Measurements from ENCODE around the gene MED17. TPM values are rescaled to one million over a fixed set of nuclear protein-coding genes. Genes with fewer than 3 reads are reported as not detected.
A peak's percentile ranks its signal among the peaks of the same experiment; 100 is the strongest.

Gene MED17
- polyA plus RNA-seq, 1 donor from 2014 or later = 82.7 TPM

GRCh38 chr11:93735627-93736026 is 48.5 kb upstream of the MED17 start:
- H3K9me3 ChIP-seq (ENCODE audit: low read length) = no peaks in the 10 kb centered on the region
- no peaks in the 10 kb centered on the region for H3K27me3 ChIP-seq (ENCODE audit: insufficient read depth, low read depth, low read length)
- H3K79me2 ChIP-seq (replicated peaks; ENCODE audit: insufficient read depth, low read length) = peaks cover 32% of the 10 kb centered on the region
- H3K4me3 ChIP-seq (ENCODE audit: low read length) = no peak overlapping the region
- TF ChIP-seq EP300 (conservative IDR thresholded peaks at IDR 0.05; ENCODE audit: poor library complexity, severe bottlenecking) = no peak
- TF ChIP-seq RAD21 (conservative IDR thresholded peaks at IDR 0.05) = no peak
- TF ChIP-seq POLR2AphosphoS5 (IDR thresholded peaks at IDR 0.05) = no peak
- TF ChIP-seq TAF1 (IDR thresholded peaks at IDR 0.05; ENCODE audit: low read depth) = no peak
- no peak for TF ChIP-seq MXI1 (conservative IDR thresholded peaks at IDR 0.05; ENCODE audit: poor library complexity, severe bottlenecking)
- TF ChIP-seq CTCF (IDR thresholded peaks at IDR 0.05; ENCODE audit: poor library complexity, severe bottlenecking) = no peak
- H3K4me2 ChIP-seq (ENCODE audit: low read length) = no peak overlapping the region
- peaks cover 19% of the 10 kb centered on the region for H3K36me3 ChIP-seq (ENCODE audit: insufficient read depth, low read length)
- no peaks in the 10 kb centered on the region for H3F3A ChIP-seq (ENCODE audit: insufficient read depth, low read length, poor library complexity, severe bottlenecking)
- no peaks in the 10 kb centered on the region for H4K20me1 ChIP-seq (ENCODE audit: insufficient read depth)
- H3K9ac ChIP-seq (ENCODE audit: low read length) = no peak overlapping the region
- no peaks in the 10 kb centered on the region for H3K9me2 ChIP-seq (ENCODE audit: insufficient read depth, low read length)
- H3K27ac ChIP-seq (ENCODE audit: low read length) = no peak overlapping the region
- no peak overlapping the region for H2AFZ ChIP-seq (ENCODE audit: low read depth, low read length)

GRCh38 chr11:93736129-93736528 is 48.0 kb upstream of the MED17 start:
- no peak overlapping the region for H3K9ac ChIP-seq (ENCODE audit: low read length)
- H3K4me3 ChIP-seq (ENCODE audit: low read length) = no peak overlapping the region
- H3K27me3 ChIP-seq (ENCODE audit: insufficient read depth, low read depth, low read length) = no peaks in the 10 kb centered on the region
- H3K9me3 ChIP-seq (ENCODE audit: low read length) = no peaks in the 10 kb centered on the region
- no peak overlapping the region for H2AFZ ChIP-seq (ENCODE audit: low read depth, low read length)
- H3K27ac ChIP-seq (ENCODE audit: low read length) = no peak overlapping the region
- no peaks in the 10 kb centered on the region for H3F3A ChIP-seq (ENCODE audit: insufficient read depth, low read length, poor library complexity, severe bottlenecking)
- no peak for TF ChIP-seq EZH2 (IDR thresholded peaks at IDR 0.05; ENCODE audit: borderline replicate concordance, insufficient read depth, low read length, poor library complexity, severe bottlenecking)
- no peak for TF ChIP-seq TAF1 (IDR thresholded peaks at IDR 0.05; ENCODE audit: low read depth)
- TF ChIP-seq RAD21 (conservative IDR thresholded peaks at IDR 0.05) = no peak
- TF ChIP-seq SMC3 (conservative IDR thresholded peaks at IDR 0.05; ENCODE audit: poor library complexity) = no peak
- H4K20me1 ChIP-seq (ENCODE audit: insufficient read depth) = no peaks in the 10 kb centered on the region
- no peaks in the 10 kb centered on the region for H3K9me2 ChIP-seq (ENCODE audit: insufficient read depth, low read length)
- H3K4me2 ChIP-seq (ENCODE audit: low read length) = no peak overlapping the region
- peaks cover 19% of the 10 kb centered on the region for H3K36me3 ChIP-seq (ENCODE audit: insufficient read depth, low read length)
- H3K79me2 ChIP-seq (replicated peaks; ENCODE audit: insufficient read depth, low read length) = peaks cover 34% of the 10 kb centered on the region

GRCh38 chr11:93737904-93738612 is 46.0 kb upstream of the MED17 start:
- Histone ChIP-seq H3K9me3 (ENCODE audit: low read length) (no peaks in the 10 kb centered on the region), H3K79me2 (replicated peaks; ENCODE audit: insufficient read depth, low read length) (peaks cover 46% of the 10 kb centered on the region), H3K27ac (ENCODE audit: low read length) (no peak overlapping the region), H3K4me3 (ENCODE audit: low read length) (peak overlapping the region; percentile 87), H2AFZ (ENCODE audit: low read depth, low read length) (no peak overlapping the region), H3F3A (ENCODE audit: insufficient read depth, low read length, poor library complexity, severe bottlenecking) (no peaks in the 10 kb centered on the region), H3K9me2 (ENCODE audit: insufficient read depth, low read length) (no peaks in the 10 kb centered on the region), H3K27me3 (ENCODE audit: insufficient read depth, low read depth, low read length) (no peaks in the 10 kb centered on the region), H3K9ac (ENCODE audit: low read length) (no peak overlapping the region), H3K36me3 (ENCODE audit: insufficient read depth, low read length) (peaks cover 17% of the 10 kb centered on the region), H4K20me1 (ENCODE audit: insufficient read depth) (no peaks in the 10 kb centered on the region), H3K4me2 (ENCODE audit: low read length) (peak overlapping the region; percentile 64)
- no peak for TF ChIP-seq TAF1 (IDR thresholded peaks at IDR 0.05; ENCODE audit: low read depth)
- TF ChIP-seq SMC3 (conservative IDR thresholded peaks at IDR 0.05; ENCODE audit: poor library complexity) = no peak
- no peak for TF ChIP-seq RAD21 (conservative IDR thresholded peaks at IDR 0.05)
- no peak for TF ChIP-seq REST (IDR thresholded peaks at IDR 0.05; ENCODE audit: borderline replicate concordance)
- TF ChIP-seq EZH2 (IDR thresholded peaks at IDR 0.05; ENCODE audit: borderline replicate concordance, insufficient read depth, low read length, poor library complexity, severe bottlenecking) = no peak
- no peak for TF ChIP-seq EP300 (conservative IDR thresholded peaks at IDR 0.05; ENCODE audit: poor library complexity, severe bottlenecking)
- no peak for TF ChIP-seq MXI1 (conservative IDR thresholded peaks at IDR 0.05; ENCODE audit: poor library complexity, severe bottlenecking)
- TF ChIP-seq CTCF (IDR thresholded peaks at IDR 0.05; ENCODE audit: poor library complexity, severe bottlenecking) = no peak
- no peak for TF ChIP-seq POLR2AphosphoS5 (IDR thresholded peaks at IDR 0.05)
